ENCODE data around the gene KCTD20.

KCTD20 gene

DNA sequence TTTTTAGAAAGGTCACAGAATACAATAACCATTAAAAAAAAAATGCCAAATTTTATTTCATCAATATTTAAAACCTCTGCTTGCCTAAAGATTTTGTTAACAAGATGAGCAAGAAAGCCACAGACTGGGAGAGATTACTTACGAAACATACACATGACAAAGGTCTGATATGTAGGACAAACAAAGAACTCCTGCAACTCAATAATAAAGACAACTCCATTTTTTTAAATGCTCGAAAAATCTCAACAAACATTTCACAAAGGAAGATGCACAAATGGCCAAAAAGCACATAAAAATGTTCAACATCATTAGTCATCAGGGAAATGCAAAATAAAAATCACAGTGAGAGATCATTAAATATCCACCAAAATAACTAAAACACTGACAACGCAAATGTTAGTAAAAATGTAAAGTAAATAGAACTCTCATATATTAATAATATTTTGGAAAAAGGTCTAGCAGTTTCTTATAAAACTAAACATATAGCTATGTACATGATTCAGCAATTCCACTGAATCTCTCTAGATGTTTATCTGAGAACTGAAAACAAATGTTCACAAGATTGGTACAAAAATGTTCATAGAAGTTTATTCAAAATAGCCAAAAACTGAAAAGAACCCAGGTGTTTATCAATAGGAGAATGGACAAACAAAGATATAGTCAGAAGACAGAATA is 94.2 kb downstream of the KCTD20 start:
- DNase-seq (ENCODE audit: low read depth in 2 of 2): no peak

DNA sequence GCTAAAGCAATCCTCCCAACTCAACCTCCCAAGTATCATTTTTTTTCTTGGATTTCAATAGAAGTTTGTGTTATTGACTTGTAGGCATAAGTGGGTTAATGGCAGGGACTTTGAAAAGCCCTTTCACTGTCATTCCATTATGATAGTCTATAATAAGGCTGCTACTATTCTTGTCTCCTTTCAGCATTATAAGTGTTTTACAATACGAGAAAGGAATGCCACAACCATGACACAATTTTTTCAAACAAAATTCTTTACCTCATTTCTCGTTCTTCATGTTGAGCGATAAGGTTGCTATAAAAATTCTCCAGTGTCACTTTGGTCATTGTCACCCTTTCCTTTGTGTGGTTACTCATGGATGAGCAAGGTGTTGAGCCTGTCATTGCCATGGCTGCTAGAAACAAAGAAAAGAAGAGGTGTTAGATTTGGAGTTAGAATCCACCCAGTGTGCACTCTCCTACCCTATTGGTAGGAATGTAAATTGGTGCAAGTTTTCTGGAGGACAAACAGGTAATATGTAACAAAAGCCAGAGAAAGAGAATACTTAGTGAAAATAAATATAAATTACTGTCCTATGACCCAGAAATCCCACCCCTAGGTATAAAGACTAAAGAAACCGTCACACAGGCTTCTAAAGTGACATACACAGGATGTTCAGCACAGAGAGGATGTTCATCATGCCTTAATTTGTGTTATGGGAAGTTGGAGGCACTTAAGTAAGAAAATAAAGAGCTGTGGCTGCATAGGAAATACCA is 97.2 kb downstream of the KCTD20 start:
- no peak for DNase-seq (ENCODE audit: low read depth in 2 of 2)

Measured in stimulated activated CD8-positive, alpha-beta memory T cell treated with anti-CD3 and anti-CD28 coated beads, Interleukin-2, amount 100 ng/mL, for 48 hours (primary cell).